Sigmoid colon (tissue), 7 donors: ENCODE results near the gene GRAMD1B. TPM values are rescaled to one million over a fixed set of nuclear protein-coding genes. Genes with fewer than 3 reads are reported as not detected.

Source experiments
- DNase-seq: peaks from one replicate; pipeline ENCODE4 v3.0.0-alpha.2; 2019
- H3K27ac ChIP-seq, 4 donors: fragments of 200-600 bp; sonication (generic); one replicate each; pipeline ENCODE4 v1.5.1; 2016 to 2019; ENCODE audit warnings: mild to moderate bottlenecking in 1 of 4
- H3K27me3 ChIP-seq, 3 donors: fragments of 200-600 bp; sonication (generic); one replicate each; pipeline ENCODE4 v1.5.1; 2019; ENCODE audit warnings: mild to moderate bottlenecking in 1 of 3
- H3K36me3 ChIP-seq, 4 donors: fragments of 200-600 bp; sonication (generic); one replicate each; pipeline ENCODE4 v1.5.1; 2016 to 2019
- H3K4me1 ChIP-seq, 4 donors: fragments of 200-600 bp; sonication (generic); one replicate each; pipeline ENCODE4 v1.5.1; 2017 to 2019
- H3K4me3 ChIP-seq, 4 donors: fragments of 200-600 bp; sonication (generic); one replicate each; pipeline ENCODE4 v1.5.1; 2017 to 2019; ENCODE audit warnings: mild to moderate bottlenecking in 2 of 4, moderate library complexity in 1 of 4
- H3K9me3 ChIP-seq, 4 donors: fragments of 200-600 bp in 3 of 4; sonication (generic) in 3 of 4; one replicate each; pipeline versions ENCODE4 v1.5.1 to v1.6.1; 2013 to 2019
- EP300 ChIP-seq, 4 donors: sonication (generic); formaldehyde crosslinking; IDR thresholded peaks; one replicate each; pipeline ENCODE4 v1.6.1; 2017; ENCODE audit warnings: antibody characterized with exemption in 4 of 4
- POLR2A ChIP-seq, 2 donors: fragments of 450-650 bp; IDR thresholded peaks; one replicate each; pipeline ENCODE4 v1.6.1; 2016; ENCODE audit warnings: antibody characterized with exemption in 2 of 2, mild to moderate bottlenecking in 2 of 2, moderate library complexity in 2 of 2
- POLR2AphosphoS5 ChIP-seq, 4 donors: sonication (generic); formaldehyde crosslinking; IDR thresholded peaks; one replicate each; pipeline ENCODE4 v1.6.1; 2017; ENCODE audit warnings: antibody characterized with exemption in 4 of 4
- WGBS, 2 donors: extraction: QIAGEN DNeasy Blood & Tissue Kit; methylation state at CpG; one replicate each; pipeline ENCODE4 v1.1.7; 2013; 5-methylcytosine and 5-hydroxymethylcytosine counted together
- intact Hi-C: fragments of 100-400 bp; cut with DNase I; formaldehyde crosslinking; loops from one replicate; pipeline ENCODE4 v1.15.1; 2023
- polyA plus RNA-seq, 3 donors: library from polyadenylated mRNA; stranded (reverse); fragments of 200-250 nt; gene quantifications; one replicate each; pipeline ENCODE4 v1.2.3, GENCODE V29; 2013
- total RNA-seq, 4 donors: library from RNA; depleted of rRNA; stranded (reverse); fragments of >200 nt; gene quantifications; one replicate each; pipeline ENCODE4 v1.1.0, GENCODE V29; 2016
- TF ChIP-seq, protein P1 (sequence below), 4 experiments: fragments of 450-650 bp in 3 of 4; fragments of 200-600 bp in 1 of 4; IDR thresholded peaks; one replicate each; pipeline ENCODE4 v1.5.1; 2016 to 2019; ENCODE audit warnings: antibody characterized with exemption in 4 of 4, mild to moderate bottlenecking in 3 of 4, moderate library complexity in 2 of 4
- donor health status: healthy with polysubstance abuse.
- donor health status: Bipolar disorder and iron deficiency.
- donor health status: healthy.

Gene GRAMD1B
- total and polyA plus RNA-seq, 7 donors: 1.8 to 5.0 (median 3.5) TPM

DNA sequence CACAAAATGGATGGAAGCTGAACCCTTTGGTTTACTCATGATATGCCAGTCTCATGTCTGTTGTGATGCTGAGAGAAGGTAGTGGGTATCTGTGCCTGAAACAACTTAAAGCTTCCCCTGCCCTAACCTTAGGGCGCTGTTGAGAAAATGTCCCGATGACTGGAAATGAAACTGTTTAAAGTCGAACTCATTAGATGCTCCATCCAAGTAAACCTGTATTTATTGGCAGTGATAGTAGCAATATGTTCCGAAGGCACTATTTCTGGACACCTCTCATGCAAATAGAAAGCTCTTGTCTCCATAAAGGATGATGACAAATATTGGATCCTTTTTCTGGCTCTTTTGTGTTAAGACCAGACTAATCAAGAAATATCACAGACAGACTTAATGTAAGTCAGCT lies 86.2 kb downstream of the GRAMD1B start:
- Histone ChIP-seq H3K27me3 (peaks cover 0 to 5% (median 0%) of the 10 kb centered on the region in 3 donors), H3K27ac (no peak overlapping the region), H3K4me3 (no peak overlapping the region), H3K36me3 (no peaks in the 10 kb centered on the region), H3K4me1 (no peaks in the 10 kb centered on the region), H3K9me3 (no peaks in the 10 kb centered on the region)
- WGBS, 2 donors: 88 to 89% methylated on average over 4 of the region's 4 CpGs
- intact Hi-C loops: loop anchor here (10.0 kb wide), 1 partner anchor 189 kb away; no protein-coding TSS in a partner anchor
- TF ChIP-seq EP300 (IDR thresholded peaks at IDR 0.05) (no peak), POLR2A (IDR thresholded peaks at IDR 0.05) (no peak), POLR2AphosphoS5 (IDR thresholded peaks at IDR 0.05) (no peak)
- TF ChIP-seq, protein P1, sequence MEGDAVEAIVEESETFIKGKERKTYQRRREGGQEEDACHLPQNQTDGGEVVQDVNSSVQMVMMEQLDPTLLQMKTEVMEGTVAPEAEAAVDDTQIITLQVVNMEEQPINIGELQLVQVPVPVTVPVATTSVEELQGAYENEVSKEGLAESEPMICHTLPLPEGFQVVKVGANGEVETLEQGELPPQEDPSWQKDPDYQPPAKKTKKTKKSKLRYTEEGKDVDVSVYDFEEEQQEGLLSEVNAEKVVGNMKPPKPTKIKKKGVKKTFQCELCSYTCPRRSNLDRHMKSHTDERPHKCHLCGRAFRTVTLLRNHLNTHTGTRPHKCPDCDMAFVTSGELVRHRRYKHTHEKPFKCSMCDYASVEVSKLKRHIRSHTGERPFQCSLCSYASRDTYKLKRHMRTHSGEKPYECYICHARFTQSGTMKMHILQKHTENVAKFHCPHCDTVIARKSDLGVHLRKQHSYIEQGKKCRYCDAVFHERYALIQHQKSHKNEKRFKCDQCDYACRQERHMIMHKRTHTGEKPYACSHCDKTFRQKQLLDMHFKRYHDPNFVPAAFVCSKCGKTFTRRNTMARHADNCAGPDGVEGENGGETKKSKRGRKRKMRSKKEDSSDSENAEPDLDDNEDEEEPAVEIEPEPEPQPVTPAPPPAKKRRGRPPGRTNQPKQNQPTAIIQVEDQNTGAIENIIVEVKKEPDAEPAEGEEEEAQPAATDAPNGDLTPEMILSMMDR (IDR thresholded peaks at IDR 0.05): no peak
- DNase-seq: no peak

DNA sequence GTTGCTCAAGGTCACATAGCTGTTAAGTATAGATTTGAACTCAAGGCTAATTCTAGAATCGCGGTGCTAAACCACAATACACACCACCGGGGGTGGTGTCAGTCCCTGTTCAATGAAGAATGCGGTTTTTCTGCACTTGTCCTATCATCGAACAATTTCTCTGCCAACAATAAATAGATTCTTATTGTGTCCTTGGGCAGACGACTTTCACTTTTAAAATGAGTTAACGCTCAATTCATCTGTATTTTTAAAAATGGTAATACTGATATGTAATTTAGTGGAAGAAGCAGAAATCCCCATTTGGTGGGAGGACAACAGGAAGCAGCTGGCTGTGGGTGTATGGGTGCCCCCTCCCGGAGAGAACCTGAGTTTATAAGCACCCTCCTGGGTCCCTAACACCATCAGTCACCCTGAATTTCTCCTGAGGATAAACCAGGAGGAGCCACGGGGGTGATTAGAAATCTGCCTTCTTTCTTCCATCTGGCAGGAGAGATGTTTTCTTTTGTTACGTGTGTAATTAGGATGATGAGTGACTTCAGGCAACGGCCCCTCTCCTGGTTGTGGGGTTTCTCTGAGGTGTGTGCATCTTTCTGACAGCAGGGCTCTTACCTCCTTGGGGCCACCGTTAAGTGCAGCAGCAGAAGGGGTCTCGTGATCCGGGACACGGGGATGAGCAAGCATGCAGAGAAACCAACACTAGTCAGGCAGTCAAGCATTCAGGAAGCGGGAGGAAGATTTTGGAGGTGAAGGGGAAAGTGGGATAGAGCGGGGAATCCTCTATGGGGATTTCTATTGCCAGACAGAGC lies 87.7 kb downstream of the GRAMD1B start:
- Histone ChIP-seq H3K4me1 (no peaks in the 10 kb centered on the region), H3K9me3 (no peaks in the 10 kb centered on the region), H3K27me3 (peaks cover 0 to 5% (median 0%) of the 10 kb centered on the region in 3 donors), H3K4me3 (no peak overlapping the region), H3K36me3 (no peaks in the 10 kb centered on the region), H3K27ac (no peak overlapping the region)
- no peak for DNase-seq
- WGBS, 2 donors: 75 to 76% methylated on average over 17 of the region's 17 CpGs
- TF ChIP-seq, protein P1 (IDR thresholded peaks at IDR 0.05): no peak
- TF ChIP-seq POLR2A (IDR thresholded peaks at IDR 0.05): no peak
- TF ChIP-seq EP300 (IDR thresholded peaks at IDR 0.05): no peak
- TF ChIP-seq POLR2AphosphoS5 (IDR thresholded peaks at IDR 0.05): no peak
- intact Hi-C loops: loop anchor here (10.0 kb wide), 1 partner anchor 187 kb away; no protein-coding TSS in a partner anchor

DNA sequence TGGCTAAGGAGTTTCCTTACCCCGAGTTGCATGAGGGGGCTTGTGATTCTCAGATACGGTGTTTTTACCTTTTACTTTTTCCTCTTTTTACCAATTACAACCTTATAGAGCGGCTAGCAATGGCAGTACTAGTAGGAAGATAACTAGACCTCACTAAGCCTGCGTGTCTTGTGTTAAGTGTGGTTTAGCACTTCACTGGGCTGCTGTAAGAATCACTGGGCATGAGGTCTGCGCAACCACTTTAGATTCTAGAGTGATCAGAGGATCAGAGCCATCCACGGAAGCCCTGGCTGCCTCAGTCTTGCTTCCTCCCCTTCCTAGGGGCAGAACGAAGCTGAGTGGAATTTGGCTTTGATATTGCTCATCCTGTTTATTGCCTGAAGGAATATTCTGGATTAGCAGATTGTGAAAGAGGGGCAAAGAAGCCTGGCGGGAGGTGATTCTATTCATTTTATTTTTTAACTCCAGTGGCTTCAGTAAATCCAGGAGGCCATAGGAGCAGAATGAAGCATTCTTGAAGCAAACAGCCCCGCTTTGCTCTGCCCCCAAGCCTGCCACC lies 88.5 kb downstream of the GRAMD1B start:
- intact Hi-C loops: loop anchor here (10.0 kb wide), 1 partner anchor 186 kb away; no protein-coding TSS in a partner anchor
- TF ChIP-seq, protein P1 (IDR thresholded peaks at IDR 0.05): no peak
- TF ChIP-seq POLR2AphosphoS5 (IDR thresholded peaks at IDR 0.05) (no peak), POLR2A (IDR thresholded peaks at IDR 0.05) (no peak), EP300 (IDR thresholded peaks at IDR 0.05) (no peak)
- 73 to 78% methylated on average over 9 of the region's 9 CpGs for WGBS, 2 donors
- no peak overlapping the region for H3K27ac ChIP-seq
- no peaks in the 10 kb centered on the region for H3K9me3 ChIP-seq
- H3K4me1 ChIP-seq: no peaks in the 10 kb centered on the region
- H3K4me3 ChIP-seq: no peak overlapping the region
- DNase-seq: no peak
- no peaks in the 10 kb centered on the region for H3K36me3 ChIP-seq
- peaks cover 0 to 5% (median 0%) of the 10 kb centered on the region in 3 donors for H3K27me3 ChIP-seq

DNA sequence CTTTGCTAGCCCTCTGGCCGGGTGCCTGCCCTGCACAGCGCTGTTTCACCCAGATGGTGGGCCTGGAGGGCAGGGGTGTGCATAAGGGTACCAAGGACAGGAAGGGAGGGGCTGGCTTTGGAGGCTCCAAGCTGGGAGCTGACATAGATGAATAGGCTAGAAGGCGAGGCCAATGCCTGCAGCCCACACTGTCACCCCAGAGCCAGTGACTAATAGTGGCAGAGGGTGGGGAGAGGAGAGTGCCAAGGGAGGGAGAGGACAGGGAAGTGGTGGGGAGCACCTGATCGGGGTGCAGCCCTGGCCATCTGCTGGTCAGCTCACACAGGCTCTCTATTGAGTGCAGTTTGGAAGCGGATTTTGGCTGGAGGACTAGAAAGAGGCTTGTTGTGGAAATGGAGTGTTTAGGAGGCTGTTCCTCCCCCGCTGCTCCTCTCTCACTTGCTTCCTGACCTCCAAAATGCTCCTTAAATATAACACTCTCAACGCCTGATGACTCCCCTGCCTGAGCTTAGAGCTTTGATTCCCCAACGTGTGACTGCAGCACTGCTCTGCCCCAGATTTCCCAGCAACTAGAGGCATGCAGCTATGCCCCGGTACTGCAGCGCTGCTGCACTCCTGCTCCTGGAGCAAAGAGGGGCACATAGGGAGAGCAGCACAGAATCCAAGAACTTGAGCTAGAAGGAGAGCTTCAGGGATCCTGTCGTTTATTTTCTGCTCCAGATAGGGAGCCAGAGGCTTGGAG lies 89.2 kb downstream of the GRAMD1B start:
- H3K36me3 ChIP-seq: no peaks in the 10 kb centered on the region
- DNase-seq: no peak
- no peak for TF ChIP-seq POLR2A (IDR thresholded peaks at IDR 0.05)
- no peak for TF ChIP-seq POLR2AphosphoS5 (IDR thresholded peaks at IDR 0.05)
- TF ChIP-seq, protein P1 (IDR thresholded peaks at IDR 0.05): no peak
- TF ChIP-seq EP300 (IDR thresholded peaks at IDR 0.05): no peak
- peaks cover 0 to 5% (median 0%) of the 10 kb centered on the region in 3 donors for H3K27me3 ChIP-seq
- H3K27ac ChIP-seq: no peak overlapping the region
- 68 to 75% methylated on average over 11 of the region's 11 CpGs for WGBS, 2 donors
- H3K4me1 ChIP-seq: no peaks in the 10 kb centered on the region
- no peaks in the 10 kb centered on the region for H3K9me3 ChIP-seq
- intact Hi-C loops: loop anchor here (10.0 kb wide), 1 partner anchor 186 kb away; no protein-coding TSS in a partner anchor
- H3K4me3 ChIP-seq: no peak overlapping the region
